Right lobe of liver (tissue), 6 donors: ENCODE results near the gene WDFY2. TPM values are rescaled to one million over a fixed set of nuclear protein-coding genes. Genes with fewer than 3 reads are reported as not detected.
A peak's percentile ranks its signal among the peaks of the same experiment; 100 is the strongest.

Source experiments
- ATAC-seq, 4 donors: fragments of 200-7000 bp; cut with Tn5 transposase; one replicate each; pipeline ENCODE4 v1.9.1; 2020; ENCODE audit warnings: mild to moderate bottlenecking in 4 of 4, moderate library complexity in 4 of 4
- DNase-seq, 3 donors: peaks; one replicate each; pipeline ENCODE4 v3.0.0-alpha.2; 2020
- H3K27ac ChIP-seq, 3 donors: fragments of 200-600 bp; one replicate each; pipeline ENCODE4 v1.8.0; 2022
- H3K27me3 ChIP-seq, 2 donors: fragments of 200-600 bp; one replicate each; pipeline ENCODE4 v1.8.0; 2022
- H3K36me3 ChIP-seq, 4 donors: fragments of 200-600 bp; sonication (generic) in 1 of 4; one replicate each; pipeline versions ENCODE4 v1.5.1 to v1.8.0; 2017 to 2022; ENCODE audit warnings: control low read depth in 1 of 4
- H3K4me1 ChIP-seq, 4 donors: fragments of 200-600 bp; sonication (generic) in 1 of 4; one replicate each; pipeline versions ENCODE4 v1.5.1 to v1.8.0; 2017 to 2022; ENCODE audit warnings: control low read depth in 1 of 4
- H3K4me3 ChIP-seq, 3 donors: fragments of 200-600 bp; one replicate each; pipeline ENCODE4 v1.8.0; 2022
- H3K9me3 ChIP-seq, 4 donors: fragments of 200-600 bp; sonication (generic) in 1 of 4; one replicate each; pipeline versions ENCODE4 v1.5.1 to v1.8.0; 2017 to 2022; ENCODE audit warnings: control low read depth in 1 of 4
- CTCF ChIP-seq, 4 donors: fragments of 200-600 bp in 3 of 4; fragments of 450-650 bp in 1 of 4; IDR thresholded peaks; one replicate each; pipeline versions ENCODE4 v1.5.1 to v1.8.0; 2016 to 2022; ENCODE audit warnings: antibody characterized with exemption in 4 of 4, mild to moderate bottlenecking in 2 of 4
- POLR2A ChIP-seq: fragments of 450-650 bp; IDR thresholded peaks from one replicate; pipeline ENCODE4 v1.6.1; 2017; ENCODE audit warnings: antibody characterized with exemption, mild to moderate bottlenecking
- WGBS: methylation state at CpG from one replicate; pipeline ENCODE4 v1.1.6; 2018; ENCODE audit warnings: low coverage, low lambda C conversion rate; ENCODE audit not compliant: insufficient coverage; ENCODE audit errors: missing lambda C conversion rate; 5-methylcytosine and 5-hydroxymethylcytosine counted together
- intact Hi-C, 2 donors: fragments of 100-400 bp; cut with DNase I; formaldehyde crosslinking; loops; one replicate each; pipeline versions ENCODE4 v1.11.2 to v1.14.1; 2022
- total RNA-seq, 6 experiments: library from RNA; depleted of rRNA in 2 of 6; stranded (reverse); fragments of >200 nt in 2 of 6; fragmentation: NEBNext Ultra II Directional in 3 of 6; extraction: Animal tissue kit (Norgen Biotek cat#: 25700) in 3 of 6; gene quantifications; one replicate each; pipeline versions ENCODE4 v1.1.0 to v1.2.4, GENCODE V29; 2016 to 2023
- donor health status: DM: no; HTN: yes; CAD: no.
- donor health status: DM: no; HTN: no; CAD: no.
- donor health status: DM: no; HTN: no; CAD: no.
- donor health status: DM: no; HTN: yes; CAD: no.
- donor health status: DM: no; HTN: yes; CAD: no.

Gene WDFY2
- total RNA-seq, 6 experiments from 2014 or later = 4.5 to 12.0 (median 7.3) TPM

DNA sequence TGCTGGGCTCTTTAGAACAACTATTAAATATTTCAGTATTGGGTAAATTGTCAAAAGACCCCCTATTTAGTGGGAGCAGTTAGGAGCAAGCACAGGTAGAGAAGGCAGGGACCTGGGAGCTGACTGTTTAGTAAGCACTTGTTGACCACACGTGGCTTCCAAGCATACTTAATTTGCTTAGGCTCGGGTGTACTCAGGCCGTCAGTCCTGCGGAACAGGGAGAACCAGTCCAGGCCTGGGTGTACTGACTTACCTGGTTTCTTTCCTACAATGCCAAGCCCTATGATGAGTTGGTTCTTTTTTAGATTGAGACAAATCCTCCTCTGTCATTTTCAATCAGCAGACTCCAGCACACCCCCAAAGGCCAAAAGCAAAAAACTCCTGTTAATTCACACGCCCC lies 90.0 kb downstream of the WDFY2 start:
- Histone ChIP-seq H3K4me3 (no peak overlapping the region), H3K9me3 (no peaks in the 10 kb centered on the region), H3K27me3 (no peaks in the 10 kb centered on the region), H3K4me1 (peaks cover 0 to 37% (median 3%) of the 10 kb centered on the region in 4 donors), H3K27ac (no peak overlapping the region), H3K36me3 (no peaks in the 10 kb centered on the region)
- TF ChIP-seq CTCF (IDR thresholded peaks at IDR 0.05) (no peak), POLR2A (no peak)
- DNase-seq (no peak), ATAC-seq (peak; percentile 20 to 47 (median 26))
- intact Hi-C loops = no loop called here
- 96% methylated on average over 5 of the region's 5 CpGs for WGBS

DNA sequence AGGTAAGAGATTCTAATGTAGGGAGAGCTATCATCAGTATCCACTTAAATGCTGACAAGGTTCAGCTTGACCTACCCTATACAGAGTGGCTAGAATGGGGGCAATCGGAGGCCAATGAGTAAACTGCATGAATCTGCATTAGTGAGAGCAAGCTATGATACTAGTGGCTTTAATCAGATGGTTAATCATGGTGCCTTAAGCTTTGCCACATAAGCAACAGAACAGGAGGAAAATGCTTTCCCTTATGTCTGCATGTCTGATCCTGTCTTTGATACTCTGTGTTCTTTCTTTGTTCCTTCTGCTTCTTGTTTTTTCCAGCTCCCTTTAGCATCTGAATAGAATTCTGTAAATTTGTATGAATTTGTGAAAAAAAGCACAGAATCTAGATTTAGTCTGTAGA lies 91.1 kb downstream of the WDFY2 start:
- Histone ChIP-seq H3K4me3 (no peak overlapping the region), H3K4me1 (peaks cover 0 to 29% (median 3%) of the 10 kb centered on the region in 4 donors), H3K27ac (no peak overlapping the region), H3K27me3 (no peaks in the 10 kb centered on the region), H3K36me3 (no peaks in the 10 kb centered on the region), H3K9me3 (no peaks in the 10 kb centered on the region)
- WGBS = 100% methylated on average over 1 of the region's 1 CpG
- ATAC-seq (no peak), DNase-seq (no peak)
- intact Hi-C loops = no loop called here
- TF ChIP-seq CTCF (IDR thresholded peaks at IDR 0.05) = no peak
- TF ChIP-seq POLR2A = no peak

DNA sequence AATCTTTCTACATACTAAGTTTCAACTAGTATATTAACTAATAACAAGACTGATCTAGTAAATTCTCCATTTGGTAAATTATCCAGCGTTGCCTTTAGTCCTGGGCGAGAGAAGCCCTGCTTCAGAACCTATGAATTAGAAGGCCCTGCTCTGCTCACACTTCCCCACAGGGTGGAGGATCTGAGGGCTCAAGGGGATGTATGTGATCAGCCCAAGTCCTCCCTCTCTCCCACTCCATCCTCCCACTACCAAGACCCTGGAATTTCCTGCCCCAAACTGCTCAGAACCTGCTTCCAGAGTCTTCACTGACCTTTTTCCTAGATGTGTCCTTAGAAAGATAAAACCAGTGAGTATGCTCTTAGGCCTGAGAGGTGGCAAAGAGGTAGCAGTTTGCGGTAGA lies 91.6 kb downstream of the WDFY2 start:
- WGBS = 97% methylated on average over 3 of the region's 3 CpGs
- peaks cover 0 to 29% (median 3%) of the 10 kb centered on the region in 4 donors for H3K4me1 ChIP-seq
- H3K36me3 ChIP-seq = no peaks in the 10 kb centered on the region
- H3K9me3 ChIP-seq = no peaks in the 10 kb centered on the region
- H3K4me3 ChIP-seq = no peak overlapping the region
- intact Hi-C loops = no loop called here
- ATAC-seq = no peak
- TF ChIP-seq CTCF (IDR thresholded peaks at IDR 0.05) (no peak), POLR2A (no peak)
- no peak overlapping the region for H3K27ac ChIP-seq
- no peaks in the 10 kb centered on the region for H3K27me3 ChIP-seq
- no peak for DNase-seq

GRCh38 chr13:51676739-51677138 lies 92.5 kb downstream of the WDFY2 start:
- ATAC-seq = no peak
- Histone ChIP-seq H3K27ac (no peak overlapping the region), H3K4me1 (peaks cover 0 to 29% (median 3%) of the 10 kb centered on the region in 4 donors), H3K27me3 (no peaks in the 10 kb centered on the region), H3K9me3 (no peaks in the 10 kb centered on the region), H3K36me3 (no peaks in the 10 kb centered on the region), H3K4me3 (no peak overlapping the region)
- TF ChIP-seq POLR2A = no peak
- no peak for TF ChIP-seq CTCF (IDR thresholded peaks at IDR 0.05)
- intact Hi-C loops = no loop called here
- 95% methylated on average over 3 of the region's 3 CpGs for WGBS
- no peak for DNase-seq

GRCh38 chr13:51678420-51678819 lies 94.2 kb downstream of the WDFY2 start:
- ATAC-seq (peak in 2 of 4 donors; percentile 15 to 45), DNase-seq (no peak)
- intact Hi-C loops = no loop called here
- Histone ChIP-seq H3K4me1 (peaks cover 0 to 16% (median 2%) of the 10 kb centered on the region in 4 donors), H3K9me3 (no peaks in the 10 kb centered on the region), H3K27me3 (no peaks in the 10 kb centered on the region), H3K27ac (no peak overlapping the region), H3K4me3 (no peak overlapping the region), H3K36me3 (no peaks in the 10 kb centered on the region)
- TF ChIP-seq CTCF (IDR thresholded peaks at IDR 0.05) = no peak
- no peak for TF ChIP-seq POLR2A
